NCI-H510A (cell line): ENCODE measurements around the gene ABCG2.

ENCODE experiments used
- DNase-seq: peaks from one replicate; lab custom pipeline; 2025; lab: John Stamatoyannopoulos, UW

The ABCG2 gene

GRCh38 chr4:88158489-88159228, at the start of gene ABCG2:
Gene ABCG2, minus strand, starts transcription at chr4:88158639. Its CDS starts 18,644 bp downstream, at chr4:88139995.
- no peak for DNase-seq

DNA sequence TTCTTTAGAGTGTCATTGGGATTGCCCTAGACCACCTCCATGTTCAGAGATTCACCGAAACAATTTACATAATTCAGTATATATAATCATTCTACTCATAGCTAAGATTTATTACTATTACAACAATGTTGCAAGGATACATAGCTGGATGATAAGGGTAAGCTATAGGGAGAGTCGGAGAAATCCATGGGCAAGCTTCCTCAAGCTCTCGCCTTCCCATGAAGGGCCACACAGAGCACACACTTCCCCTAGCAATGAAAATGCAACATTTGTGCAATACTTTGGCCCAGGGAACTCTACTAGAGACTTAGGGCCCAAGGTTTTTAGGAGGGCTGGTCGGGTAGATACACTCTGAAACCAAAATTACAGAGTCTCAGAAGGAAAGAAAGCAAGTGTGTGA, 49.7 kb upstream of the ABCG2 start:
- no peak for DNase-seq

- no peak for DNase-seq
These were observed 48.7 kb upstream of the ABCG2 start for GRCh38 chr4:88207171-88207570.

DNA sequence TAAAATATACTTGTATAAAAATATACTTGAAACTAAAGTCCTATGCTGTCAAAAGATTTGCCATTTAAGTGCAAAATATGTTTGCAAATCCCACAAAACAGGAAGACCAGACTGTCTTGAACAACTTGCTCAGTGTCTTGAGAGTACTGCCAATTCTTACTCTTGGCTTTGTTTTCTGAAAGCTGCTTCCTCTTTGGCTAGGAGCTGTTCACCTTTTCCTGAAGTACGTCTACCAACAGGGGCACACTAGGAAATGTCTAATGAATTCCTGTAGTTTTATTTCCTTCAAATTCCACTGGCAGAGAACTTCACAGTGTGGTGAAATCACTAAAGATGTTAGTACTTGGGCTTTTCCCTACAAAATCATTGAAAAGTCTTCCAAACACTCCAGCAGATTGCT, 46.4 kb upstream of the ABCG2 start:
- no peak for DNase-seq

GRCh38 chr4:88202443-88202842, 44.0 kb upstream of the ABCG2 start:
- DNase-seq, result no peak

DNA sequence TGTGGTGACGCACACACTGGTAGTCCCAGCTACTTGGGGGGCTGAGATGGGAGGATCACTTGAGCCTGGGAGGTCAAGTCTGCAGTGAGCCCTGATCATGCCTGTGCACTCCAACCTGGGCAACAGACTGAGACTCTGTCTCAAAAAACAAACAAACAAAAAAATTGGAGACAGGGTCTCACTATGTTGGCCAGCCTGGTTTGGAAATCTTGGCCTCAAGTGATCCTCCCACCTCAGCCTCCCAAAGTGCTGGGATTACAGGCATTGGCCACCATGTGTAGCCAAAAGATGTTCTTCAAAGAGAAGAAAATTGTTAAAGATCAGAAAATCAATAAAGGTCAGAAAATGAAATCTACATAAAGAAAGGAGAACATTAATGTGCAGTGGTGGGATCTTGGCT, 41.7 kb upstream of the ABCG2 start:
- no peak for DNase-seq

DNA sequence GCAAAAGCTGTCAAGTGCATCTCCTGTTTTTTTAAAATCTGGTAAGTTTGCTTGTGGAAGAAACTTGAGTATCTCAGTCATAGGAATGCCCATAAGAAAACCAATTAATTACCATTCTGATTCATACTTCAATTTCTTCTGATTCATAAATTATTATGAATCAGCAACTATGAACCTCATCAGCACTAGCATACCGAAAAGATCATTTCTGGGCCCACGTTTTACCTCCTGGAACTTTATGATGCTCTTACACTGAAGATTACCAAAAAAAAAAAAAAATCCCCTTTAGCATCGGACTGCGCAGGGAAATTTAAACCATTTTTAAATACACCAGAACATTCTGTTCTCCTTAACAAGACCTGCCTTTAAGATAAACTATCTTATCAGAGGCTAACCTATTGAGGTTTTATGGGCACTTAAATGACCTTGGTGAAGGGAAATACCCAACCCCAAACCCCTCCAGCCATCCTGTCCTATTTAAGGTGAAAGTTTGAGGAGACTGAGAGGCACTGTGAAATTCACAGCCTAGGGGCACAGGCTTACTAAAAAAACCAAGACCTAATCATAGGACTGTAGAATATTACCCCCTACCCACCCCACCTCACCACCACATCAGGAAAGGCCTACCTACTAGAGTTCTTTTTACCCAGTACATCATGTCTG, 38.2 kb upstream of the ABCG2 start:
- DNase-seq, result no peak

- no peak for DNase-seq
These were observed 37.5 kb upstream of the ABCG2 start for GRCh38 chr4:88196013-88196365.

- no peak for DNase-seq
These were observed 37.0 kb upstream of the ABCG2 start for GRCh38 chr4:88195328-88196012.

DNA sequence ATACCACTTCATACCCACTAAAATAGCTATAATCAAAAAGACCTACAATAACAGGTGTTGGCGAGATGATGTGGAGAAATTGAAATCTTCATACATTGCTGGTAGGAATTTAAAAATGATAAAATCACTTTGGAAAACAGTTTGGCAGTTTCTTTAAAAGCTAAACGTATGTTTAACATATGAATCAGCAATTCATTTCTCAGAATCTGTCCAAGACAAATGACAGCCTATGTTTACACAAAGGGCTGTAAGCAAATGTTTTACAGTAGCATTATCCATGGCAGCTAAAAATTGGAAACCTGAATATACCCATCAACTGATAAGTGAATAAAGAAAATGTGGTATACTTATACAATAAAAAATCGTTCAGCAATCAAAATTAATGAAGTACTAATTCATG, 33.0 kb upstream of the ABCG2 start:
- DNase-seq, result no peak

DNA sequence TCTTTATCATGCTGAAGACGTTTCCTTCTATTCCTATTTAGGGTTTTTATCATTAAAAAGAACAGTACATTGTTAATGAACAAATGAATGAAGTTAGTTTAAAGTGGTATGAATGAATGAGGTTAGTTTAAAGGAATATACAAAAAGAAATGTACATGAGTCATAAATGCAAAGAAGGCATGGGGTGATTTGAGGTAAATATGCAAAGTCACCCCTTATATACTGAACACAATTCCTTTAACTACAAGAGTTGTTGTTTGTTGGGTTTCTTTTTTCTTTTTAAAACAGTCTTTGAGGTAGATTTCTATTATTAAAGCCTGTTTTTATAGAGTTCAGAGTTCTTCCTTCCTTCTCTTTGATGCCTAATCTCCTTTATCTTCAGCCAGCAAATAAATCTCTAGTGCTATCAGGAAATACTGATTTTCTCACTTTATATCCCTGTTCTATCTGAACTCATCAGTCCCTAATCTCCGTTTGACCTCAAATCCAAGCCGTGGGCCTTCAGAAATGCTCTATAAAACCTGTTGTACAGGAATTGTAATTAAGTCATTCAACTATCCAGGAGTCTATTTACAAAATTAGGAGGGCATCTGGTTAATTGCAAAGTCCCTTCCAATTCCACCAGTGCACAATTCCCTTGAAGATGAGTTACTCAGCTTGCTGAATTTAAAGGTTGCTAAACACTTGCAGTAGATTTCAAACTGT, 31.6 kb upstream of the ABCG2 start:
- DNase-seq, result no peak

DNA sequence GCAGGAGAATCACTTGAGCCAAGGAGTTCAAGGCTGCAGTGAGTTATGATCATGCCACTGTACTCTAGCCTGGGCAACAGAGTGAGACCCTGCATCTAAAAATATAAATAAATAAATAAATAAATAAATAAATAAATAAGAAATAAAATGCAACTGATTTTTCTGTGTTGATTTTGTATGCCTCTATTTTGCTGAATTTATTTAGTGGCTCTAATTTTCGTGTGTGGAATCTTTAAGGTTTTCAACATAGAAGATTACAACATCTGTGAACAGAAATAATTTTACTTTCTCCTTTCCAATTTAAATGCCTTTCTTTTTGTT, 30.9 kb upstream of the ABCG2 start:
- no peak for DNase-seq

- DNase-seq, result no peak
These were observed 30.4 kb upstream of the ABCG2 start for GRCh38 chr4:88188738-88189417.

DNA sequence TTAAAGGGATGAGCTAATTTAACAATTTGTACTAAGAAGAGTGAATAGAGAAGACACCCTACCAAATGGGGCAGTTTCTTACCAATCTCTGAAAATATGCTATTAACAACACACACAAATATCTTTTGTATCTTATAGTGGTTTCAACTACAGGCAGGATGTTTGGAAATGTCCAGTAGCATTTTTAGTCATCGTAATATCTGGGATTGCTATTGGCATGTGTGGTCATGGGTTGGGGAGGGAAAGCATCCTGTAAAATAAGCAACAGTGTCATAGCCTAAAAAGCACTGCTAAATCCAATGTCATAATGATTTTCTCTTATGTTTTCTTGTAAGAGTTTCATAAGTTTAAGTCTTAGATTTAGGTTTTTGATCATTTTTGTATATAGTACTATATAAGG, 29.3 kb upstream of the ABCG2 start:
- DNase-seq, result no peak

- DNase-seq, result no peak
These were observed 27.5 kb upstream of the ABCG2 start for GRCh38 chr4:88185906-88186305.

DNA sequence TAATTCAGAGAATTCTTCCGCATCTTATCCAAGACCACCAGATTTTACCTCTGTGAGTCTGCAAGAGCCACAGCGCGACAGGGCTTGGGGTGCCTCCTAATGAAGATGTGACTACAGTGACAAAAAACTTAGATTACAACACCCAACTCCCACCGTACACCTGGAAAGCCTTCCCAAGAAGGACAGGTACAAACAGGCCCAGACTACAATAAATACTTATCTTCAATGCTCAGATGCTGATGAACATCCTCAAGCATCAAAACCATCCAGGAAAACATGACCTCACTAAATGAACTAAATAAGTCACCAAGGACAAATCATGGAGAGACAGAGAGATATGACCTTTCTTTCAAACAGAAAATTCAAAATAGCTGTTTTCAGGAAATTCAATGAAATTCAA, 20.8 kb upstream of the ABCG2 start:
- DNase-seq, result no peak

DNA sequence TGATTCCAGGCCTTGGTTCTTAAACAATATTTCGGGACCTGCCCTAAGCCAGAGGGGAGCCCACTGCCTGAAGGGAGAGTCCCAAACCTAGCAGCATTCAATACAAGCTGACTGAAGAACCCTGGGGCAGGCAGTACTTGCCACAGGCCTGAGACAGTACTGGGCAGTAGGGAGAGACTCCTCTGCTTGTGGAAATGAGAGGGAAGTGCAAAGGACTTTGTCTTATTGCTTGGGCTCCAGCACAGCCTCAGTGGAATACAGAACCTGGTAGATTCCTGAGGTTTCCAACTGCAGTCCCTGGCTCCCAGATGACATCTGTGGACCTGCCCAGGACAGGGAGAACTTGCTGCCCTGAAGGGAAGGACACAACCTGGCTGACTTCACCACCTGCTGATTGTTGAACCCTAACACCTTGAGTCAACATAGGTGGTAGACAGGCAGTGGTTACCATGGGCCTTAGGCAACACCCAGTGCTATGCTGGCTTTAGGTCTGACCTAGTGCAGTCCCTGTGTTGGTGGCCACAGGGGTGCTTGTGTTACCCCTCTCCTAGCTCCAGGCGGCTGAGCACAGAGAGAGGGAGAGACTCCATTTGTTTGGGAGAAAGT, 20.3 kb upstream of the ABCG2 start:
- no peak for DNase-seq

GRCh38 chr4:88177983-88178625, 19.7 kb upstream of the ABCG2 start:
- no peak for DNase-seq

GRCh38 chr4:88172987-88173386, 14.5 kb upstream of the ABCG2 start:
- no peak for DNase-seq

DNA sequence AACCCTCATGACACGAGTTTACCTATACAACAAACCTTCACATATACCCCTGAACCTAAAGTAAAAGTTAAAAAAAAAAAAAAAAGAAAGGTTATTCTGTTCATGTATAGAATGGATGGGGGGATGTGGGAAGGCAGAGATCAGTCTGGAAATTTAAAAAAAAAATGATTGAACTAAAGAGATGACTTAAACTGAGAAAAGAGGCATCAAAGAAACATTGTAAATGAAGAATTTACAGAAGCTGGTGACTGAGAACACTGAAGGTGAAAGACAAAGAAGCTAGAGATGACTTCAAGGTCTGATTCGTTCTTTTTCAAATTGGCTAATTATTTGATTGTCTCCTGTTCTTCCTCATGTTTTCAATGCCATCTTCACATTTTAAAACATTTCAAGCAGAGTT, 12.8 kb upstream of the ABCG2 start:
- DNase-seq, result no peak

GRCh38 chr4:88169298-88169697, 10.9 kb upstream of the ABCG2 start:
- no peak for DNase-seq
